Erythroblast (primary cell): ENCODE data around the gene HS1BP3.

Experiments
- GATA1 ChIP-seq: IDR thresholded peaks from 2 replicates; pipeline ENCODE4 v1.6.1; 2011; ENCODE audit warnings: low read depth, mild to moderate bottlenecking, control low read depth, low read length, moderate library complexity
- POLR2A ChIP-seq: IDR thresholded peaks from 2 replicates; pipeline ENCODE4 v1.6.1; 2011; ENCODE audit warnings: mild to moderate bottlenecking, low read length

GRCh38 chr2:20624884-20625485 lies 25.9 kb downstream of the HS1BP3 start:
- no peak for TF ChIP-seq POLR2A
- TF ChIP-seq GATA1 = no peak
